ENCODE results near the gene BICD2. TPM values are rescaled to one million over a fixed set of nuclear protein-coding genes. Genes with fewer than 3 reads are reported as not detected.

BICD2 gene
- total and polyA plus RNA-seq, 2 of the 13 experiments (the other 11 are each of a cell fraction or from before 2014, with no cell fraction given) = 5.1 to 17.4 TPM

- intact Hi-C loops (cut with micrococcal nuclease; ENCODE audit: unreplicated experiment) = loop anchor here (1.0 kb wide), 1 partner anchor 25 kb away; no protein-coding TSS in a partner anchor
- peak; percentile 92 for DNase-seq (ENCODE audit: low spot score)
- peak overlapping the region; percentile 75 to 90 (median 88) for H3K4me3 ChIP-seq (replicated peaks in 1 of 3; ENCODE audit: insufficient read depth in 1 of 3, low read depth in 2 of 3, low read length in 3 of 3)
- CTCF ChIA-PET (ENCODE audit: low intra/inter-chr PET ratio, low total read pairs) = interaction anchor here (1.6 to 2.1 kb wide), 2 partner anchors 24 to 26 kb away, joined by 3 to 13 read pairs; no protein-coding TSS in a partner anchor
- 0% methylated on average over 13 of the region's 75 CpGs for WGBS (ENCODE audit: low lambda C conversion rate)
- H3K9ac ChIP-seq (ENCODE audit: insufficient read depth, low read depth, low read length) = peak overlapping the region; percentile 93
- peak; percentile 95 for ATAC-seq
- peaks cover 0 to 3% of the 10 kb centered on the region in 2 experiments; a peak in 1 of 5 replicates for H3K27me3 ChIP-seq (ENCODE audit: control insufficient read depth in 1 of 2, insufficient read depth in 2 of 2, low read length in 2 of 2)
- no peaks in the 10 kb centered on the region for H3K9me3 ChIP-seq (ENCODE audit: low read length)
- peak overlapping the region; percentile 96 for H3K4me2 ChIP-seq (ENCODE audit: low read depth, low read length)
- POLR2A ChIA-PET = interaction anchor here (1.0 kb wide), 1 partner anchor 95 kb away, joined by 5 read pairs; the partner anchor contains the start of gene IPPK
- H3K4me1 ChIP-seq (ENCODE audit: insufficient read depth, low read length) = peaks cover 49% of the 10 kb centered on the region
- FAIRE-seq = peak; percentile 46
- H3K36me3 ChIP-seq (replicated peaks in 1 of 2; ENCODE audit: control insufficient read depth in 1 of 2, insufficient read depth in 2 of 2, low read length in 2 of 2) = no peaks in the 10 kb centered on the region
- in situ Hi-C loops (cut with HindIII; ENCODE audit: extremely low pct_ligation_motif_present, low pct_unique_long_range_greater_than_20kb) = no loop called here
- TSS peak; percentile 95 for BruUV-seq (replicated peaks)
- peaks cover 12% of the 10 kb centered on the region; the same call in 1 of the 2 replicates for H4K20me1 ChIP-seq (ENCODE audit: insufficient read depth, low read length)
- H3K27ac ChIP-seq (ENCODE audit: extremely low read length, insufficient read depth, low read length) = peak overlapping the region; percentile 97
- H2AFZ ChIP-seq (ENCODE audit: low read length) = peak overlapping the region; percentile 93
- H3K79me2 ChIP-seq (ENCODE audit: insufficient read depth, low read length) = peaks cover 42% of the 10 kb centered on the region
- TF ChIP-seq TEF (CRISPR knock-in tag; IDR thresholded peaks at IDR 0.05) (no peak), SIX4 (CRISPR knock-in tag; IDR thresholded peaks at IDR 0.05) (no peak), JUN (CRISPR knock-in tag; IDR thresholded peaks at IDR 0.05) (no peak; the same call in 1 of the 2 replicates), ZNF780A (CRISPR knock-in tag; IDR thresholded peaks at IDR 0.05) (no peak), SRSF1 (optimal IDR thresholded peaks at IDR 0.05; ENCODE audit: low read depth, low read length) (no peak), ZNF281 (CRISPR knock-in tag; IDR thresholded peaks at IDR 0.05; ENCODE audit: borderline replicate concordance) (no peak), ZNF574 (CRISPR knock-in tag; IDR thresholded peaks at IDR 0.05) (peak; percentile 86), HMGXB4 (CRISPR knock-in tag; IDR thresholded peaks at IDR 0.05; ENCODE audit: borderline replicate concordance in 1 of 2, low read depth in 1 of 2) (peak; percentile 87 to 92), KDM6A (CRISPR knock-in tag; IDR thresholded peaks at IDR 0.05; ENCODE audit: low read depth) (no peak)
Observed at GRCh38 chr9:92764988-92765936, 629 bp upstream of the BICD2 start.

All from HepG2 (cell line).